WTC11 (cell line): ENCODE measurements around the gene KSR2. TPM values are rescaled to one million over a fixed set of nuclear protein-coding genes. Genes with fewer than 3 reads are reported as not detected.

Experiments used
- ATAC-seq: fragments of 200-7000 bp; cut with Tn5 transposase; 2 replicates; pipeline ENCODE4 v1.10.0; 2021; ENCODE audit warnings: mild to moderate bottlenecking, moderate library complexity
- CTCF ChIA-PET: fragments of 300-600 bp; sonication (Branson Sonifier 250); formaldehyde crosslinking; loops from one replicate; lab custom pipeline; 2021; ENCODE audit warnings: antibody characterized with exemption; lab: Charles Lee
- POLR2A ChIA-PET: fragments of 350-600 bp; sonication (Branson Sonifier 250); formaldehyde crosslinking; loops from one replicate; lab custom pipeline; 2021; ENCODE audit warnings: antibody characterized with exemption; lab: Charles Lee
- DNase-seq: peaks from one replicate; pipeline ENCODE4 v3.0.0; 2021; ENCODE audit warnings: low spot score
- H3K27ac Mint-ChIP-seq: 2 replicates; pipeline ENCODE4 v1.8.0; 2021; ENCODE audit warnings: mixed read lengths
- H3K27me3 Mint-ChIP-seq: 2 replicates; pipeline ENCODE4 v1.8.0; 2021; ENCODE audit warnings: low read depth, mild to moderate bottlenecking, moderate library complexity, mixed read lengths
- H3K36me3 Mint-ChIP-seq: 2 replicates; pipeline ENCODE4 v1.8.0; 2021; ENCODE audit warnings: mixed read lengths
- H3K4me1 Mint-ChIP-seq: 2 replicates; pipeline ENCODE4 v1.8.0; 2022; ENCODE audit warnings: mixed read lengths
- H3K4me3 Mint-ChIP-seq: 2 replicates; pipeline ENCODE4 v1.8.0; 2021; ENCODE audit warnings: mild to moderate bottlenecking, moderate library complexity, mixed read lengths
- H3K9me3 Mint-ChIP-seq: 2 replicates; pipeline ENCODE4 v1.8.0; 2021; ENCODE audit warnings: mixed read lengths
- CBFB ChIP-seq: sonication (generic); formaldehyde crosslinking; IDR thresholded peaks from 2 replicates; pipeline ENCODE4 v1.8.1; 2022; ENCODE audit warnings: mild to moderate bottlenecking, low read depth, missing genetic modification reagents
- FOXK1 ChIP-seq: sonication (generic); formaldehyde crosslinking; IDR thresholded peaks from 2 replicates; pipeline ENCODE4 v1.8.0; 2022; ENCODE audit warnings: mild to moderate bottlenecking, moderate library complexity, missing genetic modification reagents
- FOXP1 ChIP-seq: sonication (generic); formaldehyde crosslinking; IDR thresholded peaks from 2 replicates; pipeline ENCODE4 v1.8.0; 2022; ENCODE audit warnings: missing genetic modification reagents, mild to moderate bottlenecking, moderate library complexity, borderline replicate concordance
- NFYB ChIP-seq: sonication (generic); formaldehyde crosslinking; conservative IDR thresholded peaks from 2 replicates; pipeline ENCODE4 v1.8.0; 2022; ENCODE audit warnings: low read depth, missing genetic modification reagents
- NR1H2 ChIP-seq: sonication (generic); formaldehyde crosslinking; IDR thresholded peaks from 2 replicates; pipeline ENCODE4 v1.9.0; 2021; ENCODE audit warnings: mild to moderate bottlenecking, moderate library complexity, missing genetic modification reagents
- NR2C2 ChIP-seq: sonication (generic); formaldehyde crosslinking; IDR thresholded peaks from 2 replicates; pipeline ENCODE4 v1.8.0; 2022; ENCODE audit warnings: mild to moderate bottlenecking, missing genetic modification reagents
- OVOL2 ChIP-seq: fragments of 250-450 bp; sonication (Bioruptor Pico); IDR thresholded peaks from 2 replicates; pipeline ENCODE4 v1.9.0; 2021; ENCODE audit warnings: mild to moderate bottlenecking, borderline replicate concordance
- PRRX2 ChIP-seq: fragments of 250-450 bp; sonication (Bioruptor Pico); IDR thresholded peaks from 2 replicates; pipeline ENCODE4 v1.8.0; 2021; ENCODE audit warnings: mild to moderate bottlenecking
- RELA ChIP-seq: sonication (generic); formaldehyde crosslinking; IDR thresholded peaks from 2 replicates; pipeline ENCODE4 v1.8.1; 2022; ENCODE audit warnings: missing genetic modification reagents, mild to moderate bottlenecking, borderline replicate concordance
- SOX15 ChIP-seq: fragments of 250-450 bp; sonication (Bioruptor Pico); IDR thresholded peaks from 2 replicates; pipeline ENCODE4 v1.9.0; 2021; ENCODE audit warnings: mild to moderate bottlenecking
- ZNF219 ChIP-seq: sonication (generic); formaldehyde crosslinking; IDR thresholded peaks from 2 replicates; pipeline ENCODE4 v1.8.0; 2023; ENCODE audit warnings: missing genetic modification reagents, mild to moderate bottlenecking, borderline replicate concordance
- ZNF396 ChIP-seq: fragments of 250-450 bp; sonication (Bioruptor Pico); IDR thresholded peaks from 2 replicates; pipeline ENCODE4 v1.8.0; 2021; ENCODE audit warnings: mild to moderate bottlenecking, moderate library complexity, borderline replicate concordance
- ZNF671 ChIP-seq: fragments of 250-450 bp; sonication (Bioruptor Pico); IDR thresholded peaks from 2 replicates; pipeline ENCODE4 v1.8.0; 2021; ENCODE audit warnings: mild to moderate bottlenecking
- total RNA-seq: library from RNA; stranded (reverse); gene quantifications from 3 replicates; pipeline ENCODE4 v1.2.3, GENCODE V29; 2021
- TF ChIP-seq, protein P1 (sequence below): sonication (generic); formaldehyde crosslinking; IDR thresholded peaks from 2 replicates; pipeline ENCODE4 v1.8.1; 2022; ENCODE audit warnings: low read depth, missing genetic modification reagents, borderline replicate concordance
- TF ChIP-seq, protein P2 (sequence below): sonication (generic); formaldehyde crosslinking; IDR thresholded peaks from 2 replicates; pipeline ENCODE4 v1.8.1; 2022; ENCODE audit warnings: low read depth, mild to moderate bottlenecking, moderate library complexity, missing genetic modification reagents, borderline replicate concordance
- TF ChIP-seq, protein P3 (sequence below): sonication (generic); formaldehyde crosslinking; conservative IDR thresholded peaks from 2 replicates; pipeline ENCODE4 v1.8.1; 2023; ENCODE audit warnings: mild to moderate bottlenecking, low read depth, missing genetic modification reagents, moderate library complexity
- TF ChIP-seq, protein P4 (sequence below): fragments of 250-450 bp; sonication (Bioruptor Pico); IDR thresholded peaks from 2 replicates; pipeline ENCODE4 v1.9.0; 2021; ENCODE audit warnings: mild to moderate bottlenecking, borderline replicate concordance
- TF ChIP-seq, protein P5 (sequence below): sonication (generic); formaldehyde crosslinking; IDR thresholded peaks from 2 replicates; pipeline ENCODE4 v1.8.1; 2023; ENCODE audit warnings: mild to moderate bottlenecking, missing genetic modification reagents, moderate library complexity
- TF ChIP-seq, protein P6 (sequence below): sonication (generic); formaldehyde crosslinking; IDR thresholded peaks from 2 replicates; pipeline ENCODE4 v1.8.0; 2022; ENCODE audit warnings: mild to moderate bottlenecking, missing genetic modification reagents
- TF ChIP-seq, protein P7 (sequence below): fragments of 200-600 bp; IDR thresholded peaks from 2 replicates; pipeline ENCODE4 v1.8.0; 2022; ENCODE audit warnings: antibody characterized with exemption

Gene KSR2
- total RNA-seq, 1 experiment from 2014 or later = 2.4 TPM

DNA sequence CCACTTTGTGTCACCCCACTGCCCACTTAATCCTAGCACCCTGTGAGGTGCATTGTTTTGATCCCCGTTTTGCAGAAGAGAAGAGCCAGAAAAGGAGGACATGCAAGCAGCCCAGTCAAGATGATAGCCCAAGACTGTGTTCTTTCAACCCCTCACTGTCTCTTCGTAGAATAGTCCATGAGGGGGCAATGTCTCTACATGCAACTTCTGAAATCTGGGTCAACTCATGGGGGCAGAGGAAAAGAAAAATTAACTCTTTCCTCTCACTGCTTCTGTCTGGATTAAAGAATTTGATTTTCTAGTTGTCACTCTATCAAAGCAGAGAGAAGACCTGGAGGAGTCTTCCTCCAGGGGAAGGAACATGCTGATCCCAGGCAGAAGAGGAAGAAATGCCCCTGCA, 377.8 kb downstream of the KSR2 start:
- Mint-ChIP-seq H3K36me3 (no peaks in the 10 kb centered on the region), H3K4me1 (peaks cover 25% of the 10 kb centered on the region), H3K4me3 (no peak overlapping the region), H3K27ac (no peak overlapping the region), H3K27me3 (no peaks in the 10 kb centered on the region), H3K9me3 (peaks cover 8% of the 10 kb centered on the region)
- ChIA-PET POLR2A (interaction anchor here (1.1 kb wide), 1 partner anchor 13 kb away, joined by 3 read pairs; no protein-coding TSS in a partner anchor), CTCF (interaction anchor here (1.1 to 7.2 kb wide), 6 partner anchors 81 to 266 kb away, joined by 3 to 79 read pairs (median 22); no protein-coding TSS in a partner anchor)
- no peak for TF ChIP-seq NR1H2
- TF ChIP-seq, protein P1, sequence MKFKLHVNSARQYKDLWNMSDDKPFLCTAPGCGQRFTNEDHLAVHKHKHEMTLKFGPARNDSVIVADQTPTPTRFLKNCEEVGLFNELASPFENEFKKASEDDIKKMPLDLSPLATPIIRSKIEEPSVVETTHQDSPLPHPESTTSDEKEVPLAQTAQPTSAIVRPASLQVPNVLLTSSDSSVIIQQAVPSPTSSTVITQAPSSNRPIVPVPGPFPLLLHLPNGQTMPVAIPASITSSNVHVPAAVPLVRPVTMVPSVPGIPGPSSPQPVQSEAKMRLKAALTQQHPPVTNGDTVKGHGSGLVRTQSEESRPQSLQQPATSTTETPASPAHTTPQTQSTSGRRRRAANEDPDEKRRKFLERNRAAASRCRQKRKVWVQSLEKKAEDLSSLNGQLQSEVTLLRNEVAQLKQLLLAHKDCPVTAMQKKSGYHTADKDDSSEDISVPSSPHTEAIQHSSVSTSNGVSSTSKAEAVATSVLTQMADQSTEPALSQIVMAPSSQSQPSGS (CRISPR knock-in tag) = no peak
- TF ChIP-seq NFYB (CRISPR knock-in tag) = no peak
- TF ChIP-seq SOX15 = no peak
- TF ChIP-seq, protein P2, sequence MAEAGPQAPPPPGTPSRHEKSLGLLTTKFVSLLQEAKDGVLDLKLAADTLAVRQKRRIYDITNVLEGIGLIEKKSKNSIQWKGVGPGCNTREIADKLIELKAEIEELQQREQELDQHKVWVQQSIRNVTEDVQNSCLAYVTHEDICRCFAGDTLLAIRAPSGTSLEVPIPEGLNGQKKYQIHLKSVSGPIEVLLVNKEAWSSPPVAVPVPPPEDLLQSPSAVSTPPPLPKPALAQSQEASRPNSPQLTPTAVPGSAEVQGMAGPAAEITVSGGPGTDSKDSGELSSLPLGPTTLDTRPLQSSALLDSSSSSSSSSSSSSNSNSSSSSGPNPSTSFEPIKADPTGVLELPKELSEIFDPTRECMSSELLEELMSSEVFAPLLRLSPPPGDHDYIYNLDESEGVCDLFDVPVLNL (CRISPR knock-in tag) = no peak
- TF ChIP-seq, protein P3, sequence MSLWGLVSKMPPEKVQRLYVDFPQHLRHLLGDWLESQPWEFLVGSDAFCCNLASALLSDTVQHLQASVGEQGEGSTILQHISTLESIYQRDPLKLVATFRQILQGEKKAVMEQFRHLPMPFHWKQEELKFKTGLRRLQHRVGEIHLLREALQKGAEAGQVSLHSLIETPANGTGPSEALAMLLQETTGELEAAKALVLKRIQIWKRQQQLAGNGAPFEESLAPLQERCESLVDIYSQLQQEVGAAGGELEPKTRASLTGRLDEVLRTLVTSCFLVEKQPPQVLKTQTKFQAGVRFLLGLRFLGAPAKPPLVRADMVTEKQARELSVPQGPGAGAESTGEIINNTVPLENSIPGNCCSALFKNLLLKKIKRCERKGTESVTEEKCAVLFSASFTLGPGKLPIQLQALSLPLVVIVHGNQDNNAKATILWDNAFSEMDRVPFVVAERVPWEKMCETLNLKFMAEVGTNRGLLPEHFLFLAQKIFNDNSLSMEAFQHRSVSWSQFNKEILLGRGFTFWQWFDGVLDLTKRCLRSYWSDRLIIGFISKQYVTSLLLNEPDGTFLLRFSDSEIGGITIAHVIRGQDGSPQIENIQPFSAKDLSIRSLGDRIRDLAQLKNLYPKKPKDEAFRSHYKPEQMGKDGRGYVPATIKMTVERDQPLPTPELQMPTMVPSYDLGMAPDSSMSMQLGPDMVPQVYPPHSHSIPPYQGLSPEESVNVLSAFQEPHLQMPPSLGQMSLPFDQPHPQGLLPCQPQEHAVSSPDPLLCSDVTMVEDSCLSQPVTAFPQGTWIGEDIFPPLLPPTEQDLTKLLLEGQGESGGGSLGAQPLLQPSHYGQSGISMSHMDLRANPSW (CRISPR knock-in tag) = no peak
- TF ChIP-seq, protein P4, sequence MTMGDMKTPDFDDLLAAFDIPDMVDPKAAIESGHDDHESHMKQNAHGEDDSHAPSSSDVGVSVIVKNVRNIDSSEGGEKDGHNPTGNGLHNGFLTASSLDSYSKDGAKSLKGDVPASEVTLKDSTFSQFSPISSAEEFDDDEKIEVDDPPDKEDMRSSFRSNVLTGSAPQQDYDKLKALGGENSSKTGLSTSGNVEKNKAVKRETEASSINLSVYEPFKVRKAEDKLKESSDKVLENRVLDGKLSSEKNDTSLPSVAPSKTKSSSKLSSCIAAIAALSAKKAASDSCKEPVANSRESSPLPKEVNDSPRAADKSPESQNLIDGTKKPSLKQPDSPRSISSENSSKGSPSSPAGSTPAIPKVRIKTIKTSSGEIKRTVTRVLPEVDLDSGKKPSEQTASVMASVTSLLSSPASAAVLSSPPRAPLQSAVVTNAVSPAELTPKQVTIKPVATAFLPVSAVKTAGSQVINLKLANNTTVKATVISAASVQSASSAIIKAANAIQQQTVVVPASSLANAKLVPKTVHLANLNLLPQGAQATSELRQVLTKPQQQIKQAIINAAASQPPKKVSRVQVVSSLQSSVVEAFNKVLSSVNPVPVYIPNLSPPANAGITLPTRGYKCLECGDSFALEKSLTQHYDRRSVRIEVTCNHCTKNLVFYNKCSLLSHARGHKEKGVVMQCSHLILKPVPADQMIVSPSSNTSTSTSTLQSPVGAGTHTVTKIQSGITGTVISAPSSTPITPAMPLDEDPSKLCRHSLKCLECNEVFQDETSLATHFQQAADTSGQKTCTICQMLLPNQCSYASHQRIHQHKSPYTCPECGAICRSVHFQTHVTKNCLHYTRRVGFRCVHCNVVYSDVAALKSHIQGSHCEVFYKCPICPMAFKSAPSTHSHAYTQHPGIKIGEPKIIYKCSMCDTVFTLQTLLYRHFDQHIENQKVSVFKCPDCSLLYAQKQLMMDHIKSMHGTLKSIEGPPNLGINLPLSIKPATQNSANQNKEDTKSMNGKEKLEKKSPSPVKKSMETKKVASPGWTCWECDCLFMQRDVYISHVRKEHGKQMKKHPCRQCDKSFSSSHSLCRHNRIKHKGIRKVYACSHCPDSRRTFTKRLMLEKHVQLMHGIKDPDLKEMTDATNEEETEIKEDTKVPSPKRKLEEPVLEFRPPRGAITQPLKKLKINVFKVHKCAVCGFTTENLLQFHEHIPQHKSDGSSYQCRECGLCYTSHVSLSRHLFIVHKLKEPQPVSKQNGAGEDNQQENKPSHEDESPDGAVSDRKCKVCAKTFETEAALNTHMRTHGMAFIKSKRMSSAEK (CRISPR knock-in tag) = no peak
- no peak for TF ChIP-seq NR2C2 (CRISPR knock-in tag)
- no peak for TF ChIP-seq PRRX2
- ATAC-seq (no peak), DNase-seq (no peak)

DNA sequence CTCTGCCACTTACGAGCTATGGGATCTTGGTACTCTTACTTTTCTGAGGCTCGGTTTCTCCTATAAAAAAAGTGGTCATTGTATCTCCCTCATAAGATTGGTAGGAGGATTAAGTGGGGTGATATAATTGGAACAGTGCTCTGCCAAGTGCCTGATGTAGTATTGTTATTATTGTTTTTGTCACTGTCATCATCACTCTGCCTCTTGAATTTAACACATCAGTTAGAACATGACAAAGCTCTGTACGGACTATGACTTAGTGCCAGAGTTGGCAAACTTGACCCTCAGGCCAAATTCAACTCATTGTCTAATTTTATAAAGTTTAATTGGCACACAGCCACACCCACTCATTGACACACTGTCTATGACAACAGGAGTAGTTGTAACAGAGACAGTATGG, 378.4 kb downstream of the KSR2 start:
- DNase-seq (no peak), ATAC-seq (no peak)
- Mint-ChIP-seq H3K27me3 (no peaks in the 10 kb centered on the region), H3K4me3 (no peak overlapping the region), H3K27ac (no peak overlapping the region), H3K4me1 (peaks cover 29% of the 10 kb centered on the region), H3K36me3 (no peaks in the 10 kb centered on the region), H3K9me3 (peaks cover 8% of the 10 kb centered on the region)
- ChIA-PET CTCF (interaction anchor here (1.4 to 7.2 kb wide), 6 partner anchors 81 to 267 kb away, joined by 3 to 79 read pairs (median 22); no protein-coding TSS in a partner anchor), POLR2A (interaction anchor here (1.1 kb wide), 1 partner anchor 14 kb away, joined by 3 read pairs; no protein-coding TSS in a partner anchor)
- TF ChIP-seq FOXK1 (CRISPR knock-in tag) = no peak
- TF ChIP-seq RELA (CRISPR knock-in tag) = no peak
- TF ChIP-seq ZNF671 (CRISPR knock-in tag) = no peak
- TF ChIP-seq, protein P5, sequence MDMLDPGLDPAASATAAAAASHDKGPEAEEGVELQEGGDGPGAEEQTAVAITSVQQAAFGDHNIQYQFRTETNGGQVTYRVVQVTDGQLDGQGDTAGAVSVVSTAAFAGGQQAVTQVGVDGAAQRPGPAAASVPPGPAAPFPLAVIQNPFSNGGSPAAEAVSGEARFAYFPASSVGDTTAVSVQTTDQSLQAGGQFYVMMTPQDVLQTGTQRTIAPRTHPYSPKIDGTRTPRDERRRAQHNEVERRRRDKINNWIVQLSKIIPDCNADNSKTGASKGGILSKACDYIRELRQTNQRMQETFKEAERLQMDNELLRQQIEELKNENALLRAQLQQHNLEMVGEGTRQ = no peak
- no peak for TF ChIP-seq PRRX2
- TF ChIP-seq, protein P6, sequence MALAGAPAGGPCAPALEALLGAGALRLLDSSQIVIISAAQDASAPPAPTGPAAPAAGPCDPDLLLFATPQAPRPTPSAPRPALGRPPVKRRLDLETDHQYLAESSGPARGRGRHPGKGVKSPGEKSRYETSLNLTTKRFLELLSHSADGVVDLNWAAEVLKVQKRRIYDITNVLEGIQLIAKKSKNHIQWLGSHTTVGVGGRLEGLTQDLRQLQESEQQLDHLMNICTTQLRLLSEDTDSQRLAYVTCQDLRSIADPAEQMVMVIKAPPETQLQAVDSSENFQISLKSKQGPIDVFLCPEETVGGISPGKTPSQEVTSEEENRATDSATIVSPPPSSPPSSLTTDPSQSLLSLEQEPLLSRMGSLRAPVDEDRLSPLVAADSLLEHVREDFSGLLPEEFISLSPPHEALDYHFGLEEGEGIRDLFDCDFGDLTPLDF (CRISPR knock-in tag) = no peak
- no peak for TF ChIP-seq ZNF396 (CRISPR knock-in tag)
- no peak for TF ChIP-seq CBFB
- TF ChIP-seq, protein P7, sequence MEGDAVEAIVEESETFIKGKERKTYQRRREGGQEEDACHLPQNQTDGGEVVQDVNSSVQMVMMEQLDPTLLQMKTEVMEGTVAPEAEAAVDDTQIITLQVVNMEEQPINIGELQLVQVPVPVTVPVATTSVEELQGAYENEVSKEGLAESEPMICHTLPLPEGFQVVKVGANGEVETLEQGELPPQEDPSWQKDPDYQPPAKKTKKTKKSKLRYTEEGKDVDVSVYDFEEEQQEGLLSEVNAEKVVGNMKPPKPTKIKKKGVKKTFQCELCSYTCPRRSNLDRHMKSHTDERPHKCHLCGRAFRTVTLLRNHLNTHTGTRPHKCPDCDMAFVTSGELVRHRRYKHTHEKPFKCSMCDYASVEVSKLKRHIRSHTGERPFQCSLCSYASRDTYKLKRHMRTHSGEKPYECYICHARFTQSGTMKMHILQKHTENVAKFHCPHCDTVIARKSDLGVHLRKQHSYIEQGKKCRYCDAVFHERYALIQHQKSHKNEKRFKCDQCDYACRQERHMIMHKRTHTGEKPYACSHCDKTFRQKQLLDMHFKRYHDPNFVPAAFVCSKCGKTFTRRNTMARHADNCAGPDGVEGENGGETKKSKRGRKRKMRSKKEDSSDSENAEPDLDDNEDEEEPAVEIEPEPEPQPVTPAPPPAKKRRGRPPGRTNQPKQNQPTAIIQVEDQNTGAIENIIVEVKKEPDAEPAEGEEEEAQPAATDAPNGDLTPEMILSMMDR = no peak
- TF ChIP-seq OVOL2 (CRISPR knock-in tag) = no peak
- no peak for TF ChIP-seq ZNF219 (CRISPR knock-in tag)
- no peak for TF ChIP-seq FOXP1
- TF ChIP-seq, protein P2 (CRISPR knock-in tag) = no peak
